HG03442 (cell line): ENCODE data around the gene PRM3.

Experiments
- ATAC-seq: cut with Tn5 transposase; IDR thresholded peaks from one replicate; pipeline ENCODE4 v1.9.1; 2021; ENCODE audit warnings: mild to moderate bottlenecking, moderate library complexity; ENCODE audit not compliant: unreplicated experiment

Gene PRM3

DNA sequence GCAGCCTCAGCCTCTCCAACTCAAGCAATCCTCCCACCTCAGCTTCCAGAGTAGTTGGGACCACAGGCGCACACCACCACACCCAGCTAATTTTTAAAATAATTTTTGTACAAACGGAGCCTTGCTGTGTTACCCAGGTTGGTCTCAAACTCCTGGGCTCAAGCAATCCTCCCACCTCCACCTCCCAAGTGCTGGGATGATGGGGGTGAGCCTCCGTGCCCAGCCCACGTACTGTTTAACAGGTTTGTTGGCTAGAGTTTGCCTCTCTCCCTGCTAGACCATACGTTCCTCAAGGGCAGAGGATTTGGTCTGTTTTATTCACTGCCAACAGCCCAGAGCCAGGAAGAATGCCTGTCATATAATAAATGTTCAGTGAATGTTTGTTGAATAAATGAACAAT, 44.0 kb downstream of the PRM3 start:
- no peak for ATAC-seq

DNA sequence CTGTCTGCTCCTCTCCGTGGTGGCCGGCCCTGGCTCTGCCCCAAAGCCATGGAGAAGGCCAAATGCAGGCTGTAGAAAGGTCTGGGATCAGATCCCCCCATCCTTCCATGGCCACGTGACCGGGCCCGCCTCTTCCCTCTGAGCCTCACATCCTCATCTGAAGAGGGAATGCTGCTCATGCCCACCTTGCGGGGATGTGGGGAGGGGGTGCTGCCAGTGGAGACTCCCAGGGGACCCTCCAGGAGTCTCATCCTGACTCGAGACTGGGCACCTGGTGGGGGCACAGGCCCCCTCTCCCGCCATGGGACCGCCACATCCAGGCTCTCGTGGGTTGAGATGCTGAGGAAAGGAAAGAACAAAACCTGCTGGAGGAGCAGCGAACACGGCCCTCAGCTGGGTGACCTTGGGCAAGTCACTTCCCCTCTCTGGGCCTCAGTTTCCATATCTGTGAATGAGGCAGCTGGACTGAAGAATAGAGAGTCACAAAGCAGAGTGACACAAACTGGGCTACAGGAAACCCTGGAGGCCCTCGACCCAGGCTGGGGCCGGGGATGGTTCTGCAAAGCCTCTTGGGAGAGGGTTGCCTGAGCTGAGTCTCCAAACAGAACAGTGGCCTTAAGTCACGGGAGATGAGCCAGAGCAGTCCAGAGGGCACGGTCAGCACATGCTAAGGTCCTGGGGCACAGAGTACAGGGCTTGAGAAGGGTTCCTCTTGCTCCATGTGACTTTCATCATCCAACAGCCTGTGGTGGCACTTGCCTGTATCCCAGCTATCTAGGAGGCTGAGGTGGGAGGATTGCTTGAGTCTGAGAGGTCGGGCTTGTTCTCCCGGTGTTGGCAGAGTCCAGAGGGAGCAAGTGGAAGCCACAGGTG, 47.5 kb downstream of the PRM3 start:
- ATAC-seq = no peak

DNA sequence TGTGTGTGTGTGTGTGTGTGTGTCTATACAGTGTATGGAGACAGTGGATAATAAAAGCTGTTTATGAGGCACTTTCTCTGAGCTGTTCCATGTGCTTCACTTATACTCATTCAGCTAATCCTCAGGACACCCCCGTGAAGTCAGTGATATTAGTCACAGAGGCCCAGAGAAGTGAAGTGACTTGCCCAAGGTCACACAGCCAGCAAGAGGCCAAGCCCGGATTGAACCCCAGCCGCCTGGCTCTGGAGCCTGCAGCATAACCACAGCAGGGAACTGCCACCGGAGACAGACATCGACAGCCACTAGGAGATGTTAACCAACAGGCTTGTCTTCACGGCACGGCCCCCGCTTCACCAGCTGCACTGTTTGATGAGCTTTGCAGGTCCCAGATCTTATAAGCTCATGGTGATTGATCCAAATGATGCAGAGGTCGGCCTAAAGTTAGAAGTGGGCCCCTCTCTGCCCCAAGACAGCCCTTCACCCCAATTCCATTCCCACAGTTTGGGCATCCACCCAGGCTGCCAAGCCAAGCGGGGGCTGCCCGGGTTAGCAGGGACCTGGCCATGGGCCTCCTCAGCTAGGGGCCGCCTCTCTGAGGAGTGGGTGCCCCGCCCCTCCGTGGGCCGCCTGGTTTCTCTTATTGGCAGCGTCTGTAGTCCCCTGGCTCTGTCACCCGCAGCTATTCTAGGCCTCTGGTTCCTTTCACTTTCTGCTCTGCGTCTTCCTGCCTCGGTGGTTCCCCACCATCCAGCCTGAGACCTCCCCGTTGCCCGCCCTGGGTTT, 48.3 kb downstream of the PRM3 start:
- peak; percentile 86 for ATAC-seq

DNA sequence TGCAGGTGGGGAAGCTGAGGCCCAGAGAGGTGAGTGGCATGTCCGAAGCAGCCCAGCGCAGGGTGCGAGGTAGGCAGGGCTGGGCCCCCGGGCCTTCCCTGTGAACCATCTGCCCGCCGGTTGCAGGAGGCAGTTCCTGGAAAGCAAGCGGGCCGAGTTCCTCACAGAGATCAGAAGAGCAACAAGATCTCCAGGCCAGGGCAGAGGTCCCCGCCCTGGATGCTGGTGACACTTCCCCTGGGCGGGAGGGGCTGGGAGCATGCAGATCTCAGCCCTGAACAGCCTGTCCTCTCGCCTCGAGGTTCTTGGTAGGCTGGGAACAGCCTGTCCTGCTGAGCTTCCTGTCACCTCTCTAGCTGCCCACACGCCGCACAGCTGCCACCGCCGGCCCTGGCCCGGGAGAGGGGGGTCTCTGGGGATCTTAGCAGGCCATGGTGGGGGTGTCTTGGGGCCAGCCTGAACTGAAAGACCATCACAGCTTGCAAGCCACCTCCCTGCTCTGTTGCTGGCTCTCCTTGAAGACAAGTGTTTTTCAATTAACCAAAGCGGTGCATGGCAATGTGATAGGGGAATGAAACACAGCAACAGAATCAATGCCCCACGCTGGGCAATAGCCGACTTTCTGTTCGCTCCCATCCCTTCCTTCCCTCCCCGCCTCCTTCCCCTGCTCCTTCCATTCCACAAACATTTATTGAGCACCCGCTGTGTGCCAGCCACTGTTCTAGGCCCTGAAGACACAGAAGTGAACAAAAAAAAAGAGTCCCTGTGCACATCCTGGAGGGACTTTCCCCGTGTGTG, 49.1 kb downstream of the PRM3 start:
- ATAC-seq = peak; percentile 41
